ENCODE measurements around the gene STAT3.

Gene STAT3

GRCh38 chr17:42313773-42314566, 74.3 kb downstream of the STAT3 start:
- ATAC-seq: no peak
- no peak for TF ChIP-seq PATZ1 (CRISPR knock-in tag; IDR thresholded peaks at IDR 0.05; ENCODE audit: borderline replicate concordance)
- no peak for TF ChIP-seq ZNF70 (CRISPR knock-in tag; IDR thresholded peaks at IDR 0.05)

GRCh38 chr17:42313389-42313772, 74.9 kb downstream of the STAT3 start:
- ATAC-seq: no peak
- no peak for TF ChIP-seq ZC3H10 (CRISPR knock-in tag; IDR thresholded peaks at IDR 0.05)
- TF ChIP-seq SNAI2 (CRISPR knock-in tag; IDR thresholded peaks at IDR 0.05): no peak
- TF ChIP-seq CSDC2 (CRISPR knock-in tag; IDR thresholded peaks at IDR 0.05): no peak
- TF ChIP-seq PPARA (CRISPR knock-in tag; IDR thresholded peaks at IDR 0.05; ENCODE audit: borderline replicate concordance): no peak
- TF ChIP-seq CREB5 (CRISPR knock-in tag; IDR thresholded peaks at IDR 0.05; ENCODE audit: low read depth): no peak
- no peak for TF ChIP-seq TOX (CRISPR knock-in tag; IDR thresholded peaks at IDR 0.05; ENCODE audit: borderline replicate concordance)
- TF ChIP-seq ARNTL (CRISPR knock-in tag; IDR thresholded peaks at IDR 0.05; ENCODE audit: borderline replicate concordance, low read depth): no peak
- TF ChIP-seq ZNF8 (CRISPR knock-in tag; IDR thresholded peaks at IDR 0.05): no peak
- no peak for TF ChIP-seq CSRNP3 (CRISPR knock-in tag; IDR thresholded peaks at IDR 0.05)
- no peak for TF ChIP-seq ISL1 (CRISPR knock-in tag; IDR thresholded peaks at IDR 0.05)
- no peak for TF ChIP-seq TSHZ2 (CRISPR knock-in tag; IDR thresholded peaks at IDR 0.05)
- TF ChIP-seq ZNF70 (CRISPR knock-in tag; IDR thresholded peaks at IDR 0.05): no peak
- TF ChIP-seq ESRRG (CRISPR knock-in tag; IDR thresholded peaks at IDR 0.05): no peak
- no peak for TF ChIP-seq ZNF565 (CRISPR knock-in tag; conservative IDR thresholded peaks at IDR 0.05; ENCODE audit: low read depth)
- TF ChIP-seq ZFP3 (CRISPR knock-in tag; IDR thresholded peaks at IDR 0.05): no peak
- no peak for TF ChIP-seq GLIS3 (CRISPR knock-in tag; IDR thresholded peaks at IDR 0.05)

GRCh38 chr17:42312285-42313130, 75.7 kb downstream of the STAT3 start:
- TF ChIP-seq CSDC2 (CRISPR knock-in tag; IDR thresholded peaks at IDR 0.05): no peak
- no peak for TF ChIP-seq CSRNP3 (CRISPR knock-in tag; IDR thresholded peaks at IDR 0.05)
- peak; percentile 91 for ATAC-seq

GRCh38 chr17:42312035-42312284, 76.3 kb downstream of the STAT3 start:
- TF ChIP-seq ESRRG (CRISPR knock-in tag; IDR thresholded peaks at IDR 0.05) (no peak), CSDC2 (CRISPR knock-in tag; IDR thresholded peaks at IDR 0.05) (no peak), ZFP3 (CRISPR knock-in tag; IDR thresholded peaks at IDR 0.05) (no peak), ZC3H10 (CRISPR knock-in tag; IDR thresholded peaks at IDR 0.05) (no peak), TCF4 (CRISPR knock-in tag; IDR thresholded peaks at IDR 0.05; ENCODE audit: borderline replicate concordance) (no peak)
- ATAC-seq: no peak

All from SK-N-SH treated with all-trans-retinoic acid at 6 μM for 48 hours (cell line).